Mucosa of rectum (tissue), 2 donors: ENCODE results near the gene SLIT1.

Experiments used
- H3K27ac ChIP-seq, 2 donors: one replicate each; pipeline ENCODE4 v1.7.0; 2013; ENCODE audit warnings: inconsistent platforms in 2 of 2, low read depth in 2 of 2, low read length in 2 of 2
- H3K27me3 ChIP-seq, 2 donors: one replicate each; pipeline ENCODE4 v1.7.0; 2013; ENCODE audit warnings: low read length in 2 of 2; ENCODE audit not compliant: control insufficient read depth in 2 of 2, insufficient read depth in 2 of 2
- H3K36me3 ChIP-seq, 2 donors: one replicate each; pipeline ENCODE4 v1.7.0; 2013; ENCODE audit warnings: low read length in 2 of 2; ENCODE audit not compliant: control insufficient read depth in 2 of 2, insufficient read depth in 2 of 2
- H3K4me1 ChIP-seq, 2 donors: one replicate each; pipeline ENCODE4 v1.7.0; 2013; ENCODE audit warnings: low read length in 2 of 2, mild to moderate bottlenecking in 1 of 2; ENCODE audit not compliant: control insufficient read depth in 2 of 2, insufficient read depth in 2 of 2
- H3K4me3 ChIP-seq, 2 donors: one replicate each; pipeline ENCODE4 v1.7.0; 2013; ENCODE audit warnings: low read length in 2 of 2
- H3K9ac ChIP-seq, 2 donors: one replicate each; pipeline ENCODE4 v1.7.0; 2013; ENCODE audit warnings: low read length in 2 of 2, low read depth in 1 of 2, mild to moderate bottlenecking in 1 of 2
- H3K9me3 ChIP-seq, 2 donors: one replicate each; pipeline ENCODE4 v1.7.0; 2013; ENCODE audit warnings: low read length in 2 of 2; ENCODE audit not compliant: control insufficient read depth in 2 of 2
- donor health status: healthy.
- donor health status: Normal muscosa, but diverticular disease.

The SLIT1 gene

DNA sequence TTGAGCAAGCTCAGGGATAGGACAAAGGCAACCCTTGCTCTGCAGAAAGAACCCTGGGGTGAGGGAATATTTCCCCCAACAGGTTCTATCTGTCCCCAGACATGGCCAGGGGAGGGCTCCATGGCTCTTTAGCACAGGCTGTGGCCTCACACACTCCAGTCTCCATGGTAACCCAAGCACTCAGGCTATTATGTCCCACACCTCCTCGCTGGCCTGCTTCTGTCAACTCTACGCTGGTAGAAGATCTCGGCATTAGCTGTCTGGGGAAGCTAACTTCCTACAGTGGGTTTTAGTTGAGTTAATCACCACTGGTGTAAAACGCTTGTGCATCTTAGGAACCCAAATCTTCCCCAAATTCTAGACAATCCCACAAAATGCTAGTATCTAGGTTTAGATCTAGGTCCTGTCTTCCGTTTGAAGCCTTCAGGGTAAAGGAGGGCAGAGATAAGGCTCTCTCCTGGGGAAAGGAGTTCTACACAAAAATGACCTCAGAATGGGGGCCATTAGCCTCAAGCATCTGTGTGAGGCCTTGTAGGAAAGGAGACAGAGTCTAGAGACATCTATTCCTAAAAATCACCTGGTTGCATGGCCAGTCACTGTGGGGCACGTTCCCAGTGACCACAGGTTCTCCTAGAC is 36.7 kb upstream of the SLIT1 start:
- no peaks in the 10 kb centered on the region for H3K27me3 ChIP-seq
- no peak overlapping the region for H3K4me3 ChIP-seq
- no peak overlapping the region for H3K27ac ChIP-seq
- peaks cover 14 to 30% of the 10 kb centered on the region in 2 donors for H3K36me3 ChIP-seq
- no peaks in the 10 kb centered on the region for H3K9me3 ChIP-seq
- no peak overlapping the region for H3K9ac ChIP-seq
- H3K4me1 ChIP-seq = no peaks in the 10 kb centered on the region

DNA sequence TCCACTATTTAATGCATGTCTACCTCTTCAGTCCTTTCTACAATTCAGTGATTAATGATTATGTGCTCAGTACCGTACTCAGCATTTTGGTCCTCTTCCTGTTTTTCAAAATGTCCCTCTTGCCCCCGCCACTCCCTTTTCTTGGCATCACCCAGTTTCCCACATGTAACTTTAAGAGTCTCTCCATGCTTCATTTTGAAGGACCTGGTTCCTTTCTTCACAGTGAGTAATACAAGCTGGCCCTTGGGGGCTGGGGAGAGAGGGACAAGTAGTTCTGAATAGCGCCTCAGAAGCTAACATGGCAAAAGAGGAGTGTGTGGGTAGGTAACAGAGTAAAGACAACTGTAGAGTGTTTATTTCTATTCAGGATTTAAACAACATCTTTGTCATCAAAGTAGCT is 34.6 kb upstream of the SLIT1 start:
- H3K27me3 ChIP-seq = no peaks in the 10 kb centered on the region

GRCh38 chr10:97217299-97217698 is 31.5 kb upstream of the SLIT1 start:
- no peaks in the 10 kb centered on the region for H3K27me3 ChIP-seq
- H3K27ac ChIP-seq = no peak overlapping the region
- no peak overlapping the region for H3K9ac ChIP-seq
- H3K4me1 ChIP-seq = no peaks in the 10 kb centered on the region
- no peak overlapping the region for H3K4me3 ChIP-seq
- H3K9me3 ChIP-seq = no peaks in the 10 kb centered on the region
- H3K36me3 ChIP-seq = peaks cover 0 to under 1% of the 10 kb centered on the region in 2 donors

More for the DNA sequence above, 34.6 kb upstream of the SLIT1 start:
- no peaks in the 10 kb centered on the region for H3K4me1 ChIP-seq
- no peak overlapping the region for H3K9ac ChIP-seq
- H3K9me3 ChIP-seq = no peaks in the 10 kb centered on the region
- H3K27ac ChIP-seq = no peak overlapping the region
- peaks cover 6 to 21% of the 10 kb centered on the region in 2 donors for H3K36me3 ChIP-seq
- no peak overlapping the region for H3K4me3 ChIP-seq

GRCh38 chr10:97215619-97216260 is 30.0 kb upstream of the SLIT1 start:
- Histone ChIP-seq H3K9ac (no peak overlapping the region), H3K27ac (no peak overlapping the region), H3K9me3 (no peaks in the 10 kb centered on the region), H3K4me1 (no peaks in the 10 kb centered on the region), H3K27me3 (no peaks in the 10 kb centered on the region), H3K4me3 (no peak overlapping the region), H3K36me3 (no peaks in the 10 kb centered on the region)

GRCh38 chr10:97213431-97213830 is 27.7 kb upstream of the SLIT1 start:
- Histone ChIP-seq H3K4me3 (no peak overlapping the region), H3K4me1 (no peaks in the 10 kb centered on the region), H3K9me3 (no peaks in the 10 kb centered on the region), H3K36me3 (no peaks in the 10 kb centered on the region), H3K27me3 (peaks cover 2 to 4% of the 10 kb centered on the region in 2 donors), H3K9ac (no peak overlapping the region), H3K27ac (no peak overlapping the region)

GRCh38 chr10:97211229-97211628 is 25.5 kb upstream of the SLIT1 start:
- Histone ChIP-seq H3K4me1 (no peaks in the 10 kb centered on the region), H3K9me3 (no peaks in the 10 kb centered on the region), H3K4me3 (no peak overlapping the region), H3K9ac (no peak overlapping the region), H3K27ac (no peak overlapping the region), H3K27me3 (peaks cover 2 to 4% of the 10 kb centered on the region in 2 donors), H3K36me3 (no peaks in the 10 kb centered on the region)

DNA sequence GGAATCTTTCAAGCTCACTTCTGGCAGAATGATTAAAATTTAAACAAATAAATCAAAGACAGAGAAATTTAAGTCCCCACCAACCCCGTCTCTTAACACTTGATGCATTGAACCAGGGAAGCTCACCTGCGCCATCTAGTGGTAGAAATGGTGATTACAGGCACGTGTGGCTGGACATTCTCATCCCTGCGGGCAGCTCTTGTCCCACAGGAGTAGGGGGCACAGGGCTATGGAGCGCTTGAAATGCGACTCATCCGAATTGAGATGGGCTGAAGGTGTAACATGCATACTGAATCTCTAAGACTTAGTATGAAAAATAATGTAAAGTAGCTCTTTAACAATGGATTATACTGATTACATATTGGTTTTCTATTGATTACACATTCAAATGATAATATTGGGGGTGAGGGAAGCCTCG is 24.8 kb upstream of the SLIT1 start:
- no peak overlapping the region for H3K4me3 ChIP-seq
- no peaks in the 10 kb centered on the region for H3K9me3 ChIP-seq
- H3K9ac ChIP-seq = no peak overlapping the region
- peaks cover 2 to 4% of the 10 kb centered on the region in 2 donors for H3K27me3 ChIP-seq
- no peak overlapping the region for H3K27ac ChIP-seq
- no peaks in the 10 kb centered on the region for H3K36me3 ChIP-seq
- no peaks in the 10 kb centered on the region for H3K4me1 ChIP-seq

DNA sequence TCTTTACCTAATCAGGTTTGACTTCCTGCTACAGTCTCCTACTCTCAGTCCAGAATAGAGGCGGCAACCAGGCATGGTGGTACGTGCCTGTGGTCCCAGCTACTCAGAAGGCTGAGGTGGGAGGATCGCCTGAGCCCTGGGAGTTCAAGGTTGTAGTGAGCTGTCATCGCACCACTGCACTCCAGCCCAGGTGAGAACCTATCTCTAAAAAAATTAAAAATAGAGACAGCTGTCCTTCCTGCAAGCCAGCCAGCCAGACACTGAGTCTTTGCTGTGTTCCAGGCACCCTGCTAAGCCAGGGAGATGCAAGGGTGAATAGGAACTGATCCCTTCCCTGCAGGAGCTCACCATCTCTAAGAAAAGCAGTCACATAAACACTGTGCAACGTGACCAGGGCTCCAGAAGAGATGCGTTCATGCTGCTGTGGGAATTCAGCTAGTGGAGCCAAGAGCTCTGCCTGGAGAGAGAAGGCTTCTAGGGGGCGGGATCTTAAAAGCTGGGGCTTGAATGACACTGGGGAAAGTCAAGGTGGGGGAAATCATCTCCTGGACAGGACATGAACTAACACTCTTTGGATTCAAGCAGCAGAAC is 22.1 kb upstream of the SLIT1 start:
- Histone ChIP-seq H3K27me3 (peaks cover 2 to 4% of the 10 kb centered on the region in 2 donors), H3K27ac (no peak overlapping the region), H3K9ac (no peak overlapping the region), H3K4me1 (no peaks in the 10 kb centered on the region), H3K36me3 (no peaks in the 10 kb centered on the region), H3K9me3 (no peaks in the 10 kb centered on the region), H3K4me3 (no peak overlapping the region)

GRCh38 chr10:97207131-97207530 is 21.4 kb upstream of the SLIT1 start:
- H3K9ac ChIP-seq = no peak overlapping the region
- no peaks in the 10 kb centered on the region for H3K36me3 ChIP-seq
- H3K4me1 ChIP-seq = no peaks in the 10 kb centered on the region
- no peaks in the 10 kb centered on the region for H3K9me3 ChIP-seq
- peaks cover 2 to 4% of the 10 kb centered on the region in 2 donors for H3K27me3 ChIP-seq
- no peak overlapping the region for H3K27ac ChIP-seq
- no peak overlapping the region for H3K4me3 ChIP-seq

- no peaks in the 10 kb centered on the region for H3K4me1 ChIP-seq
- no peaks in the 10 kb centered on the region for H3K9me3 ChIP-seq
- H3K4me3 ChIP-seq = no peak overlapping the region
Measured at GRCh38 chr10:97204826-97205679, 19.3 kb upstream of the SLIT1 start.

More at GRCh38 chr10:97204826-97205679, 19.3 kb upstream of the SLIT1 start:
- H3K36me3 ChIP-seq = no peaks in the 10 kb centered on the region
- peaks cover 2 to 11% of the 10 kb centered on the region in 2 donors for H3K27me3 ChIP-seq
- no peak overlapping the region for H3K9ac ChIP-seq
- no peak overlapping the region for H3K27ac ChIP-seq
